ENCODE measurements around the gene DHDDS.
A peak's percentile ranks its signal among the peaks of the same experiment; 100 is the strongest.
"Not testable (repeated sequence)": the region's sequence is repeated elsewhere in the genome, so short reads cannot be mapped to it uniquely, and the experiment has no call there.

Gene DHDDS

DNA sequence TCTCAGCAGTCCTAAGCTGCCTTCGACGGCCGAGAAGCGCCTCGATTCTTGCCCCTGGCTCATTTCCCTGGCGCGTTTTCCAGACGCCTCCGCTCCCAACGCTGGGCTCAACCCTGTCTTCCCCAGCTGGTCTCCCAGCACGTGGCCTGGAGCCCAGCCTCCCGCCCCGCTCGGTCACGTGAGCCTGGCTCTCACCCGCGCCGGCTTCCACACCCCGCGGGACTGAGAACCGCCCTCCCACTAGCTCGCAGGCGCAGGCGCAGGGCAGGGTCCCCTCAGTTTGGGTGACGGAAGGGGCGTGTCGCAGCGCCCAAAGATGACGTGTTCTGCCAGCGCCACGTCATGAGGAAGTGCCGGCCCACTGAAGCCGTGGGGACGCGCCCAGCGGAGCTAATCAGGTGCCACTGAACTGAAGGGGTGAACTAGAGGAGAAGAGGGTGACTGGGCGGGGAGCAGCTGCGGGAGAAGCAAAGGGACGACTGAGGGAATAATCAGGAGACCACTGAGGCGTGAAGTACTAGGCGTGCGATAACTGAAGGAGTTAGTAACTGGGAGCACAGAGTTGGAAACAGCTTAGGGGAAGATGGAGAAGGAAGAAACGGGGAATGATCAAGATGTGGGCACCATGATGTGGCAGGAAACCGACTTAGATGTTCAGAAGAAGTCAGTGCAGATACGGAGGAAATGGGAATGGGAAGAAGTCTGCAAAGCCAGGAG, at the start of gene DHDDS:
Gene DHDDS, plus strand, starts transcription at position 343 of the 717 bp plus-strand sequence. CDS start 625 bp downstream, outside the sequence.
- DNase-seq, result peak; percentile 99

GRCh38 chr1:26384076-26384475, 48.0 kb upstream of the DHDDS start:
- DNase-seq, result no peak

- not testable (repeated sequence) for DNase-seq
Measured at GRCh38 chr1:26385063-26385462, 47.1 kb upstream of the DHDDS start.

DNA sequence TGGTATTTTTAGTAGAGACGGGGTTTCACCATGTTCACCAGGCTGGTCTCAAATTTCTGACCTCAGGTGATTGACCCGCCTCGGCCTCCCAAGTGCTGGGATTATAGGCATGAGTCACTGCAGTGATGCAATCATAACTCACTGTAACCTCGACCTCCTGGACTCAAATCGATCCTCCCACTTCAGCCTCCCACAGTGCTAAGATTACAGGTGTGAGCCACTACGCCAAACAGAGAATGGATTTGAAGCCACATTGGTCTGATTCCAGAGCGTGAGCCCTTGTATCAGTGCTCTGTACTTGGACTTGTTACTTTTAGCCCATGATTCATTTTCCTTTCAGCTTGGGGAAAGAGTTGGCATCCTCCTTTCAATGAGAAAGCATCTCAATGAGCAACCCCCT, 44.7 kb upstream of the DHDDS start:
- DNase-seq, result no peak

DNA sequence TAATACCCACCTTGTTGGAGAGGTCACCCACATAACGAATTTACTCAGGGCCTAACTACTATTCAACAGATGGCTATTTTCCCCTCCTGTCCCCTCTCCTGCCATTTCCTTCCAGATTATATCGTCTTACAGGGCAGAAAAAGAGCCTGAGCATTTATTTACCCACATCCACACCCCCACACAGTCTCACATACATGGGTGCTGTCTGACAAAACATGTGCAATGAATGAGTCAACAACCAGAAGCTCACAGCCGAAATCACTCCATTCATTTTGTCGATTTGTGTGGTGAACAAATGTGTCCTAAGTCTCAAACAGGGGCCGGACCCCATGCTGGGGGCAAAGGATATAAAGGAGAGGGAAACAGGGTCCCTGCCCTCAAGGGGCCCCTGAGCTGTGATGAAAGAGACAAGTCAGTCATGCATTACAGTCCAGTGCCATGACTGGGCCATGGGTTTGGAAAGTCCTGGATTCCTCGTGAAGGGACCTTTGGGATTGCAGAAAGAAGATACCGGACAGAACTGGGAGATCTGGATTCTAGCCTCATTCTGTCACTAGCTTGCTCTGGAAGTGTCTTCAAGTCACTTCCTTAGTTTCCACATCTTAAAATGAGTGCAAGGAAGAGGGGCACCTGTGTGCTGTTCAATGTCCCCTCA, 43.2 kb upstream of the DHDDS start:
- no peak for DNase-seq

GRCh38 chr1:26389604-26390247, 42.4 kb upstream of the DHDDS start:
- no peak for DNase-seq

GRCh38 chr1:26391450-26391849, 40.7 kb upstream of the DHDDS start:
- peak; percentile 47 for DNase-seq

DNA sequence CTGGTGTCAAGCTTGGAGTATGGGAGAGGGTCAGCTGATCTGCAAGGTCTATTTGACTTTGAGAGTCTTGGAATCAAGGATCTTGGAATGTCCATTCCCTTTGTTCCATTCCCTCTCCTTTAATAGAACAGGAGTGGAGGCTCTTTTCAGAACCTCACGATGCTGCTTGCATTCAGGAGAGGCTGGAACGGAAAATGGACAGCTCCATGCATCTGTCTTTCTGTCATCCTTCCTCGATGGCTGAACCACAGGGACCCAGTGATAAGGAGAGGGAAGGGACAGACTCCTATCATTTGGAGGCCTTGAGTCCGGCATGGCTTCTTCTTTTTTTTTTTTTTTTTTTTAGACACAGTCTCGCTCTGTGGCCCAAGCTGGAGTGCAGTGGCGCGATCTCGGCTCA, 36.4 kb upstream of the DHDDS start:
- DNase-seq, result no peak

GRCh38 chr1:26399034-26399433, 33.1 kb upstream of the DHDDS start:
- DNase-seq, result no peak

GRCh38 chr1:26401891-26402290, 30.2 kb upstream of the DHDDS start:
- DNase-seq, result no peak

DNA sequence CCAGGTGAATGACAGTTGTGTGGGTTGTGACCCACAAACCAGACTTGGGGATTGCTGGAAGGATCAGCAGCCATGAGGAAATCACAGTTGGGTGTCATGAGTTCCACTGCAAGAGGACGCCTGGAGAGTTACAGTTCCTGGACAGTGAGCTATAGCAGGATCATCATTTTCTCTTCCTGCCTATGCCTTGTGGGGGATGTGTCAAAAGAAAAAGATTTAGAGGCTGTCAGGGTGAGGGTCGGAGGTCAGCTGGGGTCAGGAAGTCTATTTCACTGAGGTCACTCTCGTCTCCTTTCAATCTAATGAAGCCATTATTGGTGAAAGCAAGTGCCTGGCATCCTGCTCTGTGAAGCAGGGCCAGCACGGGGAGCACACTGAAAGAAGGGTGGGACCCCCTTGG, 28.5 kb upstream of the DHDDS start:
- no peak for DNase-seq

DNA sequence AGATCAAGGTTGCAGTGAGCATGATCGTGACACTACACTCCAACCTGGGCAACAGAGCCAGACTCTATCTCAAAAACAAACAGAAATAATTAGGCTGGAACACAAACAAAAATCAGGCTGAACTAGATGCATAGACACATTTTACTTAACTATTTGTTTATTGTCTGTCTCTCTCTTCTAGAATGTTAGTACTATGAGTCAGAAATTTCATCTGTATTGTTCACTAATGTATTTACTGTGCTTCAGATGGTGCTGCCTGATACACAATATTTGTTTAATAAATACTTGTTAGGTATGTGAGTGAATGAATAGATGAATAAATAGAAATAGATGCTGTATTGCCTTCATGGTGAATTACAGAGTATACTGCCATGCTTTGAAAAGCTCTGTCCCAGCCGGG, 27.5 kb upstream of the DHDDS start:
- no peak for DNase-seq

DNA sequence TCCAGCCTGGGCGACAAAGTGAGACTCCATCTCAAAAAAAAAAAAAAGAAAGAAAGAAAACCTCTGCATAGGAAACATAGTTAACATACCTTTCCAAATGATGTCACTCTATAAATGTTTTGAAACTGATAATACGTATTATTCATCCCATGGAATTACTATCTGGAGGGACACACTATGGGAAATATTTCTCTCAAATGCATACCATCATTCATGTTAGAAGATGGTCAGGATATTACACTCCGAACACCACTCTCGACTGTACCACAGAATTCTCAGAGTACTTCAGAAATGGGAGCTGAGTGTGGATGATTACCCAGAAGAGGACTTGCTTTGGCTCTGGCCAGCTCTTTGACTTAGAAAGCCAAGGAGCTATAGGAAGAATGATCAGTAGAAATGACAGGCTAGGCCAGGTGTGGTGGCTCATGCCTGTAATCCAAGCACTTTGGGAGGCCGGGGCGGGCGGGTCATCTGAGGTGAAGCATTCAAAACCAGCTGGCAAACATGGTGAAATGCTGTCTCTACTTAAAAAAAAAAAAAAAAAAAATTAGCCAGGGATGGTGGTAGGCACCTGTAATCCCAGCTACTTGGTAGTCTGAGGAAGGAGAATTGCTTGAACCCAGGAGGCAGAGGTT, 26.7 kb upstream of the DHDDS start:
- DNase-seq, result peak; percentile 62

- DNase-seq, result no peak
Measured at GRCh38 chr1:26408604-26409003, 23.5 kb upstream of the DHDDS start.

DNA sequence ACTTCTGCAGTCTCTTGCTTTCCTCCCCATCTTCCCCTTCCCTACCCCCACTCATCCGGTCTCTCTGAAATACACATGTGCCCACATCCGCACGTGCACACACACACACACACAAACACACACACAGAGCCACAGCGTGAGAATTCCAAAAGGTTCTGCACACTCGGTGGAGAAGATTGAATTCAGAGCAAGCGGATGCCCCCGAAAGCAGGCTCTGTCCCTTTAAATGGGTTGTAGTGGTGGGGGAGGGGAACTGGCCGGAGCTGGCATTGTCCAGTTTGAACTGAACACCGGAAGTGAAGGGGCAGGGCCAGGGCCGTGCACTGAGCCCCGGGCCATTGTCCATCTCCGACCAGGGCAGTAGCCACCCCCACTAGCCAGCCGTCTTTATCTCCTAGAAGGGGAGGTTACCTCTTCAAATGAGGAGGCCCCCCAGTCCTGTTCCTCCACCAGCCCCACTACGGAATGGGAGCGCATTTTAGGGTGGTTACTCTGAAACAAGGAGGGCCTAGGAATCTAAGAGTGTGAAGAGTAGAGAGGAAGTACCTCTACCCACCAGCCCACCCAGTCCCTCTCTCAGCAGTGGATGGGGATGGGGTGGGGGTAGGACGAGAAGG, 22.8 kb upstream of the DHDDS start:
- no peak for DNase-seq

GRCh38 chr1:26410706-26411623, 21.2 kb upstream of the DHDDS start, which contains the start of gene LIN28A:
Gene LIN28A, plus strand, starts transcription at chr1:26410817. Its CDS starts 75 bp downstream, at chr1:26410892.
- no peak for DNase-seq

DNA sequence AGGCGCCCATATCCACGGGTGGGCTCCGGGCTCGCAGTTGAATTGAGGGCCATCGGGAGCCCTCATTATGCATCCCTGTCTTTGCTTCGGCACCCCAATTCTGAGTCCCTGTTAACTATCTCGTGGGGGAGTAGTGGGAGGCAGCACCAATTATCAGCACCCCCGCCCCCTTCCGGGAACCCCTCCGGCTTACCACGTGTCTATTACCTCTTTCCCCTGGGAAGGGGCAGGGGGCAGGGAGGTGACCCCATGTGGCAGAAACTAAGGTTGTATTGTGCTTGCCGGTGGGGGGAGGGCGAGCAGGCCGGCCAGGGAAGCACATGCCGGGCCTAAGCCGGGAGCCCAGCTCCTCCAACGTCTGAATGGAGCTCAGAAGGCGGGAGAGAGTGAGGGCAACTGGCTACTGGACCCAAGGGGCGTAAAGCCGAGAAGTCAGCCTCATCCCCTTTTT, 20.5 kb upstream of the DHDDS start:
- DNase-seq, result peak; percentile 65

GRCh38 chr1:26412180-26412840, 19.8 kb upstream of the DHDDS start:
- peak; percentile 99 for DNase-seq

- no peak for DNase-seq
Measured at GRCh38 chr1:26413031-26413430, 19.1 kb upstream of the DHDDS start.

GRCh38 chr1:26417111-26417759, 14.9 kb upstream of the DHDDS start:
- peak; percentile 97 for DNase-seq

GRCh38 chr1:26418865-26419349, 13.2 kb upstream of the DHDDS start:
- no peak for DNase-seq
